ENCODE results near the gene INPP5F.
"Not testable (repeated sequence)": the region's sequence is repeated elsewhere in the genome, so short reads cannot be mapped to it uniquely, and the experiment has no call there.

Gene INPP5F

GRCh38 chr10:119780879-119781480 is 55.1 kb downstream of the INPP5F start:
- DNase-seq: no peak

GRCh38 chr10:119781498-119781897 is 55.6 kb downstream of the INPP5F start:
- no peak for DNase-seq

GRCh38 chr10:119782981-119783664 is 57.3 kb downstream of the INPP5F start:
- no peak for DNase-seq

GRCh38 chr10:119783665-119784027 is 57.8 kb downstream of the INPP5F start:
- DNase-seq: no peak

GRCh38 chr10:119784340-119785067 is 58.7 kb downstream of the INPP5F start:
- DNase-seq: no peak

- DNase-seq: no peak
Measured at GRCh38 chr10:119786117-119786769, 60.4 kb downstream of the INPP5F start.

GRCh38 chr10:119795101-119795500 is 69.3 kb downstream of the INPP5F start:
- DNase-seq: not testable (repeated sequence)

- no peak for DNase-seq
Measured at GRCh38 chr10:119796039-119796438, 70.2 kb downstream of the INPP5F start.

- DNase-seq: no peak
Measured at GRCh38 chr10:119801176-119801575, 75.3 kb downstream of the INPP5F start.

GRCh38 chr10:119801998-119802538 is 76.2 kb downstream of the INPP5F start:
- no peak for DNase-seq

- no peak for DNase-seq
Measured at GRCh38 chr10:119803264-119803663, 77.4 kb downstream of the INPP5F start.

- DNase-seq: no peak
Measured at GRCh38 chr10:119805702-119806230, 79.9 kb downstream of the INPP5F start.

- no peak for DNase-seq
Measured at GRCh38 chr10:119806334-119807130, 80.7 kb downstream of the INPP5F start.

- DNase-seq: no peak
Measured at GRCh38 chr10:119807960-119808697, 82.3 kb downstream of the INPP5F start.

GRCh38 chr10:119811122-119811521 is 85.3 kb downstream of the INPP5F start:
- DNase-seq: no peak

GRCh38 chr10:119812684-119813083 is 86.8 kb downstream of the INPP5F start:
- DNase-seq: no peak

GRCh38 chr10:119815671-119816070 is 89.8 kb downstream of the INPP5F start:
- DNase-seq: no peak

- DNase-seq: no peak
Measured at GRCh38 chr10:119817991-119818888, 92.4 kb downstream of the INPP5F start.

GRCh38 chr10:119818889-119819270 is 93.0 kb downstream of the INPP5F start:
- DNase-seq: no peak

- no peak for DNase-seq
Measured at GRCh38 chr10:119821182-119821581, 95.3 kb downstream of the INPP5F start.
